HG02938 (cell line): ENCODE results near the gene ALAS1.

Experiments used
- ATAC-seq: cut with Tn5 transposase; IDR thresholded peaks from one replicate; pipeline ENCODE4 v1.9.1; 2021; ENCODE audit warnings: mild to moderate bottlenecking, moderate library complexity; ENCODE audit not compliant: unreplicated experiment

Gene ALAS1

DNA sequence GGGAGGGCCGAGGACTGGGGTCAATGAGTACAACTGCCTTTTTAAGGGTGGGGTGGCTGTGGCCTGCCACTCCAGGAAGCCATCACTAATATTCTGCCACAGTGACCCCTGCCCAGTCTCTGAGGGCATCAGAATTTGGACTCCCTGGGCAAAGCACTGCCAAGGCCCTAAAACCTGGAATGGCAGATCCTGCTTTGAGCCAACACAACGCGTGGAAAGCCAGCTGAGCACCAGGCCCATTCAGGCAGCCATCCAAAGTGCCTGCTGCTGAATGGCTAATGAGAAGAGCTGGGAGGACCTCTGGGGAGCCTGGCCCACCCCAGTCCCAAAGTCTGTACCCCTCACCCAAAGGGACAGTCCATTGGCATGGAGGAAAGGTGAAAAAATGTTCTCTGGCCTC, 36.0 kb downstream of the ALAS1 start:
- ATAC-seq, result no peak

DNA sequence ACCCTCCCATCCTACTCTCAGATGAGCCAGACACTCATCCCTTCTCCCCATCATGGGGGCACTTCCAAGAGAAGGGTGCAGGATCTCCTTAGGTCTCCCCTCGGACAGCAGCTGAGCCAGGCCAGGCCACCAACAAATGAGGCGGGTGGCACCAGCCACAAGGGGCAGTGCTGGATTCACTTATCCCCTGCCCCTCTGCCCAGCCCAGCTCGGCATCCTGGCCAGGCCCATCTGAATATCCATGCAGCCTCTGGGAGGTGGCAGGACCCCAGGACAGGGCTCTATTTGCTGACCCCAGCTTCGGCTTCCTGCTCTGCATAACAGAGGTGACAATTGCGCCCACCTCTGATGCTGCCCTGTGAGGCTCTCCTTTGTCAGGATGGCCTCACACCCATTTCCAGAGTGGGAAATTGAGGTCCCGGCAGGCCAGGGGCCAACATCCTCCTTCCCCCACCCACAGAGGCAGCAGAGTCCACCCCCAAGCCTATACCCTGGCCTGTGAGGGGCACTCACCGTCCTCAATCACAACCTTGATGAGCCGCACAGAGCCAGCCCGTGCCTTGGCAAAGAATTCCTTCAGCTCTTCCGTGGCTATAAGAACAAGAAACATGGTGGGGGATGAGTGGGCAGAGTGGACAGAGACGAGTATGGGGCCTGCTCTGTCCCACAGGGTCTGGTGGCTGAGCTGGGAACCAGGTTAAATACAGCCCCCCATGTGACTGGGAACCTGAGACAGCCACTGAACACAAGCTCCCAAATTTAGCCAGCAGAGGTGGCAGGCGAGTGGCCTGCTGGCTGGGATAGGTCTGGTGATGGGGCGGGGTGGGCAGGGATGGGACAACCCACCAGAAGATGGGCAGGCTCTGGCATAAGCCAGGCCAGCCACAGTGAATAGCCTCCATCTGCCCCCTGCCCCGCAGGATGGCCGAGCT, 36.8 kb downstream of the ALAS1 start:
- no peak for ATAC-seq

- no peak for ATAC-seq
Observed at GRCh38 chr3:52236424-52236886, 38.5 kb downstream of the ALAS1 start.

DNA sequence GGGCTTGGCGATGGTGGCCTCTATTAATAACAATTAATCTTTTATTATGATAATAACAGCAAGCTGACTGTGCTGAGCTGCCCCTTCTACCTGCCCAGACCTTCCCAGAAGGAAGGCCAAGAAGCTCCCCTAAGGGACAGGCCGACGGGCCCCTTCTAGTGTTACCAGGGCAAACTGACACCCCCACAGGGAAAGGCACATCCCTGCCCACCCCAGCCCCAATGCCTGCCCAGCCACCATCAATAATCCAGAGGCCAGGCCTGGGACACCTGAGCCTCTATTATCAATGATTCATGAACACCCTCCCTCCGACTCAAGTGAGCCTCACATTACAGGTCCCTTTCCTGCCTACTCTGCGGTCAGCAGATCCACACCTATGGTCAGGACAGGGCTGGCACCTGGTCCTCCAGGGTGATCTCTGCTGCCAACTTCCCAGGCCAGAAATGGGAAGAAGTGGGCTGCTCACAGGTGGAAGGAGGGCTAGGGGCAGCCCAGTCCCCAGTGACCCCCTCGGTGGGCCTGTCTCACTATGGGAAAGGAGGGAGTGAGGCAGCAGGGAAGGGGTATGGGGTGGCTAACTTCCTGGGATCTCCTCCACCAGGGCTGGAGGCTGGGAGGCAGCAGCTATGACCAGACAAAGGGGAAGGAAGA, 39.2 kb downstream of the ALAS1 start:
- no peak for ATAC-seq

DNA sequence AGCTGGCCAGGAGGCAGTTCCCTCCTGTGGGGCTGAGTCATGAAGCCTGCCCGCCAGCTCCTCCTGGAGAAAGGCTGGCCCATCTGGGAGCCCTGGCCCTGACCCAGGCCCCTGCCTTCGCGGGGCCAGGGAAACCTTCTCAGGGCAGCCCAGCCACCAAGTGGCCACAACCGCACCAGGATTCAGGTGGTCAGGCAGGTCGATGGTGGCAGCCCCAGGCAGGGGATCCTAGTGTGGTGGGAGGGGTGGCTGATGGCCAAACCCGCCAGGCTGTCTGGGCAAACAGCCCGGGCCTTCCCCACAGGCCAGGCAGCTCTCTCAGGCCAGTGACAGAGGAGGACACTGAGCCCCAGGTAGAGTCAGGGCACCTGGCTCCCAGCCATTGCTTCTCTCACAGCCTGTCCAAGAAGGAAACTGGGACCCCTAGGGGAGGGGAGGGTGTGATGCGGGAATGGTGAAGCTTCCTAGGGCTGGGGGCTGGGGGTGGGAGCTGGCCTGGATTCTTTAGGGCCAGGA, 39.8 kb downstream of the ALAS1 start:
- no peak for ATAC-seq

- ATAC-seq, result peak; percentile 5
Observed at GRCh38 chr3:52238193-52238760, 40.3 kb downstream of the ALAS1 start.

DNA sequence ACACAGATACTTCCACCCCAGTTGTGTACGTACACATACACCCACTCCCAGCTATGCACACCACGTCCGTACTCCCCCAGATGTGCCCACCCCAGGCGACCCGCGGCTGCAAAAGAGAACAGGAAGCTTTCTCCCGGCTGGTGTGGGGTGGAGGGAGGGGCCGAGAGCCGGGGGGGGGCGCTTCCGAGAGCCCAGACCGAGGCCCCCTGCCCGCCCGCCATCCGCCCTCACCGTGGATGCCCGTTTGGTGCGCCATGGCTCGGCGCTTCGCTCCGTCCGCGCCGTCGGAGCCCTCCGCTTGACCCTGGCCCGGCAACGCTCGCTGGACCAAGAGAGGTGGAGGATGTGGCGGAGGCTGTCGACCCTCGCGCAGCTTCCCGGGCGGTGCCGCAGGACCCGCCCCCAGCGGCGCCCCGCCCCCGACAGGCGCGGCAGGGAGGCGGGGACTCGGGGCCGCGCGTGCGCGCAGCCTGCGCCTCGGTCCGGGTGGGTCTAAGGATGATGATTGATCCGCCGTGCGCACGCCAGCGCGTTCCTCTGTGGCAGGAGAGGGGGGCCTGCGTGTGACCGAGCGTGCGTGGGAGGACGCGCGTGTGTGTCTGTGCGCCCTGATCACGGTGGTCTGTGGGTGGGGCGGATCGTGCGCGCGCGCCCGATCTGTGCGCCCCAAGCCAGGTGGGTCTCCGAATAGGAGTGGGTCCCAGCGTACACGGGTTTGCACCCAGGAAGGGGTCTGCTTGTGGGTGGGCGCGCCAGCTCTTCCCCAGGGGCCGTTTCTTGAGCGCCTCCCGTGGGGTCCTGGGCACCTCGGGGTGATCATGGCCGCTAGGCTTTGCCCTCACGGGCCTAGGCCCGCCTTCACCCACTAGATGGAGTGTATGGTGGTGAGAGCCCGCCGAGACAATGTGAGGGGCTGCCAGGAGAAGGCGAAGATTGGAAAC, 41.1 kb downstream of the ALAS1 start, which contains the start of gene TWF2:
TSS of gene TWF2 (minus strand) at position 398 of the 941 bp plus-strand sequence. CDS start at position 256, 142 bp downstream.
- ATAC-seq, result peak; percentile 65

GRCh38 chr3:52240059-52240885, 42.3 kb downstream of the ALAS1 start:
- no peak for ATAC-seq

DNA sequence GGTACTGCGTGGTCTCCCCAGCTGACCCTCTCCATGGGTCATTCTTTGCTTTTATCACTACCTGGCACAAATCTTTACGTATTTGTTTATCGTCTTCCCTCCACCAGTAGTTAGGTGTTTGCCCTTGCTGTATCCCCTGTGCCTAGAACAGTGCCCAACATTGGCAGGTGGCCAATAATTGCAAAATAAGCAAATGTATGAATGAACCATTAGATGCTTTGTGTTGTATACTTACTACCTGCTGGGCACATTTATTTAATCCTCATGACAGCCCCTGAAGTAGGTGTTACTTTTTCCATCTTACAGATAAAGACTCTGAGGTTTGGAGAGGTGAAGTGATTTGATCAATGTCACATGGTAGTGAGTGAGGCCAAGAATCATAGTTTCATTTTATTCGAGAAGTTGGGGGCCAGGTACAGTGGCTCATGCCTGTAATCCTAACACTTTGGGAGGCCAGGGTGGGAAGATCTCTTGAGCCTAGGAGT, 43.0 kb downstream of the ALAS1 start:
- ATAC-seq, result no peak

DNA sequence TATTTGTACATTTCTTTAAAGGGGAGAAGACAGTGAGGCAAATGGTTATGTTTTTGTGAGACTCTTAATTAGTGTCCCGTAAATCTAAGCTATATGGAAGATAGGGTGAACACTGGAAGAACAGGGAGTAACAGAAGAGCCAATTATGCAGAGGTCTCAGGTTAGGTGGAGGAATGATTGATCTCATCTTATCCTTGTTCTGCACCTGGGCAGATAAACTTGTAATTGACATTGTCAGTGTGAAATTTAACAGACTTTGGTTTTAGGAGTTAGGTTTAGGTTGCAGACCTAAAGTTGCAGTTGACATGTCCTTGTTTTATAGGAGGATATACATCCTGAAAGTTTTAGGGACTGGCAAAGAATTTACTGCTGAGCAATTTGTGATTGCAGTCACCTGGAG, 44.1 kb downstream of the ALAS1 start:
- ATAC-seq, result no peak

DNA sequence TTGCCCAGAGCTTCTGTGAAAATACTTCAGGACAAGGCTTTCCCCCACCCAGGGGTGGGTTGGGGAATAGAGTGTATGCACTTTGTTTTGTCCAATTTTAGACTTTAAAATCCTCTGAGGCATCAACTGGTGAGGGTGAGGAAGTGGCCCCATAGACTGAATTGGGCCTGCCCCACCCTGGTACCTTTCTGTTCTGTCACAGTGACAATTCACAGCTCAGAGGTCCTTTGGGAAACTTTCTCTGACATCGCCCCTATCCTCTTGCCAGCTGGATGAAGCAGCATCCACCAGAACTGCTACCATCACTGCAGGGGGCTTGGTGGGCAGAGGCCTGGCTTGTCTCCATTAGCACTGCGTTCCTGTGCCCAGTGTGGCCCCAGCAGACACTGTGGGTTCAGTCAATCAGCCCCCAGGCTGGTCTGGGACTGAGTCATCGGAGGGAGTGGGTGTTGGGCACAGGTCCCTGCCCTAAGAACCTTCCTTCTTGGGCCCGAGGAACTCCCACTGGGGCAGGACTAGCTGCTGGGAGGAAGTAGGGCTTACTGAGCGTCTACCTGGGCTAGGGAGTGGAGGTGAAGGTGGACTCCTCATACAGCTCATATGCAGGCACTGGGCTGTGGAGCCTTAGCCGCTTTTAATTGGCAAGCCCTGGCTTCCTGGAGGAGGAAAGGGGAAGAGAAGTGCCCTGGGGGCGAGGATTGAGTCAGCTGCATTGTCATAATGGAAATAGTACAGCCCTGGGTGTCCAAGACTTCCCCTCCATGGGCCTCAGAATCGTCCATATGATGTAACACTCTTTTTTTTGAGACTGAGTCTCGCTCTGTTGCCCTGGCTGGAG, 46.0 kb downstream of the ALAS1 start:
- ATAC-seq, result peak; percentile 33

- ATAC-seq, result no peak
Observed at GRCh38 chr3:52245322-52246263, 47.6 kb downstream of the ALAS1 start, which contains the start of gene PPM1M. PPM1M (plus strand) TSS chr3:52245759; CDS start chr3:52245825, 66 bp downstream.

GRCh38 chr3:52246264-52246620, 48.3 kb downstream of the ALAS1 start:
- ATAC-seq, result no peak

DNA sequence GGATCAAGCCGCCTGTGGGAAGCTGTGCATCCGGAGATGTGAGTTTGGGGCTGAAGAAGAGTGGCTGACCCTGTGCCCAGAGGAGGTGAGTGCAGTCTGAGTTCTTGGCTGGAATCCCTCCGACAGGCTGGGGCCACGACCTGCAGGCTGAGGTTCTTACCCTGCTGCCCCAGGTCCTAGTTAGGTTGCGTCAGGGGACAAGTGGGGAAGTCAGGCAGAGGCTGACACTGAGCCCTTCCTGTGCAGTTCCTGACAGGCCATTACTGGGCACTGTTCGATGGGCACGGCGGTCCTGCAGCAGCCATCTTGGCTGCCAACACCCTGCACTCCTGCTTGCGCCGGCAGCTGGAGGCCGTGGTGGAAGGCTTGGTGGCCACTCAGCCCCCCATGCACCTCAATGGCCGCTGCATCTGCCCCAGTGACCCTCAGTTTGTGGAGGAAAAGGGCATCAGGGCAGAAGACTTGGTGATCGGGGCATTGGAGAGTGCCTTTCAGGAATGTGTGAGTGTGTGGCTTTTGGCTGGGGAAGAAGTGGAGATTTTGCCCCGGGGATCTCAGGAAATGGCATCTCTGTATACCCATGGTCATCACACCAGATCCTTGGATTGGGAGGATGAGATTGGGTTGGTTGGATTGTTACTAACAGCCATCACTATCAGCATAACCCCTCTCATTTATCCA, 48.9 kb downstream of the ALAS1 start:
- ATAC-seq, result no peak

DNA sequence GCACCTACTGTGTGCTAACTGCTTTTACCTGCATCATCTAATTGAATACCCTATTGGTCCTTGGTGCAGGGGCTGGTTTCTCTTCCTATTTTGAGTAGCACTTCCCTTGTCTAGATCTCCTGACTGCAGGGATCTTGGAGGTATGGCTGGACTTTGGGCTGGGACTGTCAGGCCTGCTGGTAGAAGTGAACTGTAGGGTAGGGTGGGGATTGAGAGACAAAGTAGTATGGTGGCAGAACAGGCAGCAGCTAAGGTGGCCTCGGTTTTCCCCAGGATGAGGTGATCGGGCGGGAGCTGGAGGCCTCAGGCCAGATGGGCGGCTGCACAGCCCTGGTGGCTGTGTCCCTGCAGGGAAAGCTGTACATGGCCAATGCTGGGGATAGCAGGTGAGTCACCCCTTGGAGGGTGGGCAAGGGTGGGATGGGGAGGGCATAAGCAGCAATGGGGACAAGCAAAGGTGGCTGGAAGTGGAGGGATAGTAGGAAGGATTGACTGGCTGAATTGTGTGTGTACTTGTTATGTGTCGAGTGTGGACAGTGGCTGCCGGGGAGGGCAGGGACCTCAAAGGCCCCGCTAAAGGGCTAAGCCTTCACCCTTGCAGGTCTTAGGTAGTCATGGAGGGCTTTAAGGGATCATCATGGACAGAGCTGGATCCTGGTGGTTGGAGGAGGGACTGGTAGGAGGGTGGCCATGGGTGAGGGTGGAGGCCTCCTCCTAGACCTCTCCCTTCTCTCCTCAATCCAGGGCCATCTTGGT, 49.6 kb downstream of the ALAS1 start:
- ATAC-seq, result no peak

- no peak for ATAC-seq
Observed at GRCh38 chr3:52248165-52248541, 50.2 kb downstream of the ALAS1 start.
